ENCODE results near the gene RAB36. TPM values are rescaled to one million over a fixed set of nuclear protein-coding genes. Genes with fewer than 3 reads are reported as not detected.

The RAB36 gene
- total RNA-seq, 2 experiments from 2014 or later = 0.41 to 3.0 TPM

GRCh38 chr22:23112472-23113012 is 32.7 kb upstream of the RAB36 start:
- TF ChIP-seq EZH2phosphoT487 (IDR thresholded peaks at IDR 0.05; ENCODE audit: borderline replicate concordance, low read depth, low read length) (no peak), CTCF (conservative IDR thresholded peaks at IDR 0.05; ENCODE audit: low read length) (no peak)
- Histone ChIP-seq H3K27ac (ENCODE audit: low read depth, low read length, poor library complexity, severe bottlenecking) (no peak overlapping the region), H3K9me3 (ENCODE audit: low read length) (no peaks in the 10 kb centered on the region), H2AFZ (ENCODE audit: low read length) (no peak overlapping the region), H3K4me2 (ENCODE audit: low read length) (peak overlapping the region; percentile 10; the same call in 1 of the 2 replicates), H3K9me2 (ENCODE audit: insufficient read depth, low read length) (no peaks in the 10 kb centered on the region), H3K4me3 (ENCODE audit: low read depth, low read length, poor library complexity, severe bottlenecking) (no peak overlapping the region), H4K20me1 (ENCODE audit: insufficient read depth, low read length) (no peaks in the 10 kb centered on the region), H3K79me2 (ENCODE audit: insufficient read depth, low read depth, low read length) (no peaks in the 10 kb centered on the region), H3K4me1 (ENCODE audit: insufficient read depth, low read length, poor library complexity, severe bottlenecking) (peaks cover 29% of the 10 kb centered on the region), H3K36me3 (ENCODE audit: insufficient read depth, low read length) (peaks cover 12% of the 10 kb centered on the region; the same call in 1 of the 2 replicates)
- CTCF ChIA-PET (ENCODE audit: unreplicated experiment) = interaction anchor here (0.6 to 5.2 kb wide), 4 partner anchors 40 to 153 kb away, joined by 3 to 23 read pairs (median 5); no protein-coding TSS in a partner anchor
- POLR2A ChIA-PET = interaction anchor here (0.5 to 1.6 kb wide), 4 partner anchors 9 to 113 kb away, joined by 3 to 7 read pairs (median 4); no protein-coding TSS in a partner anchor
- intact Hi-C loops (cut with micrococcal nuclease; ENCODE audit: unreplicated experiment) = loop anchor here (1.0 kb wide), 2 partner anchors 76 to 153 kb away; no protein-coding TSS in a partner anchor
- BruUV-seq (replicated peaks) = no TSS peak
- DNase-seq (ENCODE audit: low spot score) = no peak

GRCh38 chr22:23113067-23113846 is 32.0 kb upstream of the RAB36 start:
- peaks cover 29% of the 10 kb centered on the region for H3K4me1 ChIP-seq (ENCODE audit: insufficient read depth, low read length, poor library complexity, severe bottlenecking)

More at GRCh38 chr22:23113067-23113846, 32.0 kb upstream of the RAB36 start:
- H2AFZ ChIP-seq (ENCODE audit: low read length) = no peak overlapping the region
- CTCF ChIA-PET (ENCODE audit: unreplicated experiment) = interaction anchor here (0.6 to 5.2 kb wide), 5 partner anchors 41 to 153 kb away, joined by 3 to 23 read pairs (median 4); no protein-coding TSS in a partner anchor
- no peak overlapping the region for H3K27ac ChIP-seq (ENCODE audit: low read depth, low read length, poor library complexity, severe bottlenecking)
- H3K4me2 ChIP-seq (ENCODE audit: low read length) = peak overlapping the region; percentile 10; the same call in 1 of the 2 replicates
- no peaks in the 10 kb centered on the region for H3K9me2 ChIP-seq (ENCODE audit: insufficient read depth, low read length)
- POLR2A ChIA-PET = interaction anchor here (0.9 to 2.0 kb wide), 4 partner anchors 9 to 138 kb away, joined by 3 to 7 read pairs (median 4); no protein-coding TSS in a partner anchor
- peak; percentile 84 for DNase-seq (ENCODE audit: low spot score)
- no peaks in the 10 kb centered on the region for H4K20me1 ChIP-seq (ENCODE audit: insufficient read depth, low read length)
- intact Hi-C loops (cut with micrococcal nuclease; ENCODE audit: unreplicated experiment) = loop anchor here (1.0 kb wide), 2 partner anchors 77 to 154 kb away; no protein-coding TSS in a partner anchor
- H3K79me2 ChIP-seq (ENCODE audit: insufficient read depth, low read depth, low read length) = no peaks in the 10 kb centered on the region
- H3K36me3 ChIP-seq (ENCODE audit: insufficient read depth, low read length) = peaks cover 12% of the 10 kb centered on the region; the same call in 1 of the 2 replicates
- no peak overlapping the region for H3K4me3 ChIP-seq (ENCODE audit: low read depth, low read length, poor library complexity, severe bottlenecking)
- no peaks in the 10 kb centered on the region for H3K9me3 ChIP-seq (ENCODE audit: low read length)
- TF ChIP-seq CTCF (conservative IDR thresholded peaks at IDR 0.05; ENCODE audit: low read length) = peak; percentile 48; the same call in 1 of the 2 replicates
- TF ChIP-seq EZH2phosphoT487 (IDR thresholded peaks at IDR 0.05; ENCODE audit: borderline replicate concordance, low read depth, low read length) = no peak
- BruUV-seq (replicated peaks) = no TSS peak
